ENCODE measurements around the gene TSBP1. TPM values are rescaled to one million over a fixed set of nuclear protein-coding genes. Genes with fewer than 3 reads are reported as not detected.

Gene TSBP1
- total RNA-seq, 1 experiment from 2014 or later, result not detected

DNA sequence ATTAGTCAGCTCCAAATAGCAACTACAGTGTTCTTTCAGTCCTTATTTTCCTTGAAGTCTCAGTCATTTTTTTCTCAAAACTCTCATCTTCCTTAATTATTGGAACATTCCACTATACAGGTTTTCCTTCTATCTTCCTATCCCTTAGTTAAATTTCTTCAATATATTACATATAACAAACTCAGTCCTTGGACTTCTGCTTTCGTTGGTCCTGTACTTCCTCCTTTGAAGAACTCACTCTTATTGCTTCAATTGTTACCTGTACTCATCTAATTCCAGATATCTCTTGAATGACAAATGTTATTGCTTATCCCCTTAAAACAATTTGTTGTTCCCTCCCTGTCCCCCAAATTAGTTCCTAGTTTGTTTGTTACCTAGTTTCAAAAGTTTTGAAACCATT, 80.2 kb downstream of the TSBP1 start:
- Histone ChIP-seq H3K27me3 (ENCODE audit: insufficient read depth, low read length) (0 out of 2 replicates have a peak, but pooled peaks cover 9% of the 10 kb centered on the region), H3K9ac (ENCODE audit: low read length) (no peak overlapping the region), H3K4me2 (ENCODE audit: low read length) (no peak overlapping the region), H3K9me3 (ENCODE audit: control insufficient read depth in 1 of 2, insufficient read depth in 1 of 2, low read depth in 1 of 2, low read length in 2 of 2) (no peaks in the 10 kb centered on the region), H3K79me2 (ENCODE audit: insufficient read depth, low read length) (no peaks in the 10 kb centered on the region), H2AFZ (ENCODE audit: low read depth, low read length, poor library complexity, severe bottlenecking) (no peak overlapping the region), H4K20me1 (ENCODE audit: insufficient read depth) (no peaks in the 10 kb centered on the region), H3K36me3 (ENCODE audit: control insufficient read depth in 1 of 2, insufficient read depth in 2 of 2, low read length in 2 of 2) (no peaks in the 10 kb centered on the region), H3K27ac (ENCODE audit: low read depth, low read length) (no peak overlapping the region), H3K9me2 (ENCODE audit: insufficient read depth) (no peaks in the 10 kb centered on the region), H3K4me1 (ENCODE audit: control insufficient read depth in 1 of 2, insufficient read depth in 2 of 2, low read length in 2 of 2) (no peaks in the 10 kb centered on the region), H3K4me3 (replicated peaks in 1 of 2; ENCODE audit: low read depth in 1 of 2, low read length in 2 of 2) (no peak overlapping the region)
- RAD21 ChIA-PET (ENCODE audit: low non-redundant PET in 1 of 2, low total read pairs in 2 of 2, uncharacterized antibody in 2 of 2, unreplicated experiment in 2 of 2), result no interaction called here
- no TSS peak for BruUV-seq (replicated peaks)
- CTCF ChIA-PET, result no interaction called here
- DNase-seq (ENCODE audit: low read depth, low spot score) (no peak), ATAC-seq (no peak)
- intact Hi-C loops (cut with micrococcal nuclease), result no loop called here
- TF ChIP-seq ELF1 (IDR thresholded peaks at IDR 0.05; ENCODE audit: borderline replicate concordance, low read depth) (no peak), SRF (IDR thresholded peaks at IDR 0.05; ENCODE audit: low read depth) (no peak), TCF7L2 (IDR thresholded peaks at IDR 0.05; ENCODE audit: borderline replicate concordance, extremely low read depth, insufficient read depth, insufficient read length) (no peak), JUND (IDR thresholded peaks at IDR 0.05) (no peak), POLR2AphosphoS5 (IDR thresholded peaks at IDR 0.05; ENCODE audit: low read depth, low read length) (no peak), SP1 (IDR thresholded peaks at IDR 0.05; ENCODE audit: low read depth) (no peak), ZNF274 (IDR thresholded peaks at IDR 0.05; ENCODE audit: low read depth, low read length) (no peak), POLR2A (IDR thresholded peaks at IDR 0.05; ENCODE audit: borderline replicate concordance, extremely low read depth, insufficient read depth, insufficient read length) (no peak)
- TF ChIP-seq, protein P1, sequence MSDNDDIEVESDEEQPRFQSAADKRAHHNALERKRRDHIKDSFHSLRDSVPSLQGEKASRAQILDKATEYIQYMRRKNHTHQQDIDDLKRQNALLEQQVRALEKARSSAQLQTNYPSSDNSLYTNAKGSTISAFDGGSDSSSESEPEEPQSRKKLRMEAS (IDR thresholded peaks at IDR 0.05), result no peak
- TF ChIP-seq, protein P2, sequence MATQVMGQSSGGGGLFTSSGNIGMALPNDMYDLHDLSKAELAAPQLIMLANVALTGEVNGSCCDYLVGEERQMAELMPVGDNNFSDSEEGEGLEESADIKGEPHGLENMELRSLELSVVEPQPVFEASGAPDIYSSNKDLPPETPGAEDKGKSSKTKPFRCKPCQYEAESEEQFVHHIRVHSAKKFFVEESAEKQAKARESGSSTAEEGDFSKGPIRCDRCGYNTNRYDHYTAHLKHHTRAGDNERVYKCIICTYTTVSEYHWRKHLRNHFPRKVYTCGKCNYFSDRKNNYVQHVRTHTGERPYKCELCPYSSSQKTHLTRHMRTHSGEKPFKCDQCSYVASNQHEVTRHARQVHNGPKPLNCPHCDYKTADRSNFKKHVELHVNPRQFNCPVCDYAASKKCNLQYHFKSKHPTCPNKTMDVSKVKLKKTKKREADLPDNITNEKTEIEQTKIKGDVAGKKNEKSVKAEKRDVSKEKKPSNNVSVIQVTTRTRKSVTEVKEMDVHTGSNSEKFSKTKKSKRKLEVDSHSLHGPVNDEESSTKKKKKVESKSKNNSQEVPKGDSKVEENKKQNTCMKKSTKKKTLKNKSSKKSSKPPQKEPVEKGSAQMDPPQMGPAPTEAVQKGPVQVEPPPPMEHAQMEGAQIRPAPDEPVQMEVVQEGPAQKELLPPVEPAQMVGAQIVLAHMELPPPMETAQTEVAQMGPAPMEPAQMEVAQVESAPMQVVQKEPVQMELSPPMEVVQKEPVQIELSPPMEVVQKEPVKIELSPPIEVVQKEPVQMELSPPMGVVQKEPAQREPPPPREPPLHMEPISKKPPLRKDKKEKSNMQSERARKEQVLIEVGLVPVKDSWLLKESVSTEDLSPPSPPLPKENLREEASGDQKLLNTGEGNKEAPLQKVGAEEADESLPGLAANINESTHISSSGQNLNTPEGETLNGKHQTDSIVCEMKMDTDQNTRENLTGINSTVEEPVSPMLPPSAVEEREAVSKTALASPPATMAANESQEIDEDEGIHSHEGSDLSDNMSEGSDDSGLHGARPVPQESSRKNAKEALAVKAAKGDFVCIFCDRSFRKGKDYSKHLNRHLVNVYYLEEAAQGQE (IDR thresholded peaks at IDR 0.05; ENCODE audit: low read depth), result no peak
- TF ChIP-seq, protein P3, sequence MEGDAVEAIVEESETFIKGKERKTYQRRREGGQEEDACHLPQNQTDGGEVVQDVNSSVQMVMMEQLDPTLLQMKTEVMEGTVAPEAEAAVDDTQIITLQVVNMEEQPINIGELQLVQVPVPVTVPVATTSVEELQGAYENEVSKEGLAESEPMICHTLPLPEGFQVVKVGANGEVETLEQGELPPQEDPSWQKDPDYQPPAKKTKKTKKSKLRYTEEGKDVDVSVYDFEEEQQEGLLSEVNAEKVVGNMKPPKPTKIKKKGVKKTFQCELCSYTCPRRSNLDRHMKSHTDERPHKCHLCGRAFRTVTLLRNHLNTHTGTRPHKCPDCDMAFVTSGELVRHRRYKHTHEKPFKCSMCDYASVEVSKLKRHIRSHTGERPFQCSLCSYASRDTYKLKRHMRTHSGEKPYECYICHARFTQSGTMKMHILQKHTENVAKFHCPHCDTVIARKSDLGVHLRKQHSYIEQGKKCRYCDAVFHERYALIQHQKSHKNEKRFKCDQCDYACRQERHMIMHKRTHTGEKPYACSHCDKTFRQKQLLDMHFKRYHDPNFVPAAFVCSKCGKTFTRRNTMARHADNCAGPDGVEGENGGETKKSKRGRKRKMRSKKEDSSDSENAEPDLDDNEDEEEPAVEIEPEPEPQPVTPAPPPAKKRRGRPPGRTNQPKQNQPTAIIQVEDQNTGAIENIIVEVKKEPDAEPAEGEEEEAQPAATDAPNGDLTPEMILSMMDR (IDR thresholded peaks at IDR 0.05 in 2 of 3, conservative IDR thresholded peaks at IDR 0.05 in 1 of 3; ENCODE audit: borderline replicate concordance in 1 of 3, insufficient read depth in 1 of 3, low read depth in 2 of 3, low read length in 2 of 3), result no peak
- POLR2A ChIA-PET, result no interaction called here

Measured in HCT116 (cell line).